HT-29 (cell line): ENCODE results near the gene MORN4. TPM values are rescaled to one million over a fixed set of nuclear protein-coding genes. Genes with fewer than 3 reads are reported as not detected.
A peak's percentile ranks its signal among the peaks of the same experiment; 100 is the strongest.
"Not testable (repeated sequence)": the region's sequence is repeated elsewhere in the genome, so short reads cannot be mapped to it uniquely, and the experiment has no call there.

Experiments used
- DNase-seq: peaks from one replicate; pipeline ENCODE4 v3.0.0-alpha.2; 2015; ENCODE audit warnings: low spot score
- total RNA-seq: library from RNA; depleted of rRNA; stranded (reverse); fragments of >200 nt; shearing (Covaris generic); gene quantifications from 2 replicates; pipeline ENCODE4 v1.2.3, GENCODE V29; 2014

MORN4 gene
- total RNA-seq, 1 experiment from 2014 or later, result 1.2 TPM

- peak; percentile 15 for DNase-seq
Observed at GRCh38 chr10:97640868-97641811, 7.8 kb upstream of the MORN4 start.

- DNase-seq, result peak; percentile 99
Observed at GRCh38 chr10:97640174-97640867, 7.0 kb upstream of the MORN4 start, which contains the start of gene PI4K2A. Gene PI4K2A (plus strand): TSS chr10:97640671. CDS start chr10:97640743, 72 bp downstream.

- not testable (repeated sequence) for DNase-seq
Observed at GRCh38 chr10:97639090-97639489, 5.8 kb upstream of the MORN4 start.

- DNase-seq, result no peak
Observed at GRCh38 chr10:97635577-97635976, 2.3 kb upstream of the MORN4 start.

GRCh38 chr10:97633921-97634320, 621 bp upstream of the MORN4 start:
- no peak for DNase-seq

GRCh38 chr10:97631098-97631497, 2.2 kb downstream of the MORN4 start:
- no peak for DNase-seq

DNA sequence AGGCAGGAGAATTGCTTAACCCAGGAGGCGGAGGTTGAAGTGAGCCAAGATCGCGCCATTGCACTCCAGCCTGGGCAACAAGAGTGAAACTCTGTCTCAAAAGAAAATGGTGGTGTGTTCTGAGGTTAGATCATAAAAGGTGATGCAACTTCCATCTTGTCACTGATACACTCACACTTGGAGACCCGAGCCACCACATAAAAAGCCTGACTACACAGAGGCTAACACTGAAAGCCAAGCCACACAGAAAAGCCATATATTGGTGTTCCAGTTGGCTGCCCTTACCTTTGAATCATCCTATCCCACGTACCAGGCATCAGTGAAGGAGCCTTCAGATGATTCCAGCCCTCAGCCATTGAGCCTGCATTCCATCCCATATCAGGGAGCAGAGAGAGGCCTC, 4.0 kb downstream of the MORN4 start:
- DNase-seq, result no peak

DNA sequence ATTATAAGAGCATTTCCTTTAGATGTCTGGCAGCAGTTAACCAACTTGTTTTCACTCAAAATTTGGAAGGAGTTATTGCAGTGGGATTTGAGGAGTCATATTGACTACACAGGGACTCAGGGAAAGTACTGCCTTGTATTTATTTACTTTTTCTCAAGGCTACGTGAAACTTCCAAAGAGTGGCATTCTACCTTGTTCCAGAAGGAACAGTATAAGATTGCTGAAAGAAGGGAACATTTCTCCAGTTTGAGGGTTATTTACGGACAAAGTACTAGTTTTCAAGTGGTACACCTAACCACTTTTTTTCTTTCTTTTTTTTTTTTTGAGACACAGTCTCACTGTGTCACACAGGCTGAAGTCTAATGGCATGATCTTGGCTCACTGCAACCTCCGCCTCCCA, 5.1 kb downstream of the MORN4 start:
- DNase-seq, result no peak

DNA sequence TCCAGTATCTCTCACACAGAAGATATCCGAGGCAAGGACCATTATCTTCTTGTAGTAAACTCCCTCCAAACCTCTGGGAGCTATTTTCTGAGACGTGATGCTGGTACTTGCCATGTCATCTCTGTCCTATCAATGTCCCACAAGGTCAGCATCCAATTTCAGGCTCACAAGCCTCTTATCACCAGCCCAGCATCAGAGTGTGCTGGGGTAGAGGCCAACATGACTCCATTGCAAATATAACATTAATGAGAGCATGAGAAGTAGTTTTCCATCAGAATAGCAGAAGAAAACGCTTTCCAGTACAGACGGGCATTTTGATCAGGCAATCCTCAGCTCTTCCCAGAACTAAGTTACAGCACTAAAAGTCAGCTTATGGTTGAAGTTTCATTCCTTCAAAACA, 5.6 kb downstream of the MORN4 start:
- DNase-seq, result no peak

GRCh38 chr10:97623277-97623676, 10.0 kb downstream of the MORN4 start:
- DNase-seq, result no peak

DNA sequence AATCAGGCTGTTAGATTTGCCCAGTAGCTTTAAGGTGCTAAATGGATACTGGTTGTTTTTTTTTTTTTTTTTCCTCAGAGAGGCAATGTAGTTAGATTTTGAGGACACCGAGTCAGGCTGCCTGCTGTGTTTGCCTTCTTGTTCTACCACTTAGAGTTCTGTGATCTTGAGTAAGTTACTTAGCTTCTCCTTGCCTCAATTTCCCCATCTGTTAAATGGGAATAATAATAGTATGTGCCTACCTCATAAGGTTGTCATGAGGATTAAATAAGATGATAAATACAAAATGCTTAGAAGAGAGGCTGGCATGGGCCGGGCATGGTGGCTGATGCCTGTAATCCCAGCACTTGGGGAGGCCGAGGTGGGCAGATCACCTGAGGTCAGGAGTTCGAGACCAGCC, 14.6 kb downstream of the MORN4 start:
- no peak for DNase-seq

GRCh38 chr10:97618285-97618684, 15.0 kb downstream of the MORN4 start:
- DNase-seq, result no peak

GRCh38 chr10:97612386-97612785, 20.9 kb downstream of the MORN4 start:
- peak; percentile 76 for DNase-seq

DNA sequence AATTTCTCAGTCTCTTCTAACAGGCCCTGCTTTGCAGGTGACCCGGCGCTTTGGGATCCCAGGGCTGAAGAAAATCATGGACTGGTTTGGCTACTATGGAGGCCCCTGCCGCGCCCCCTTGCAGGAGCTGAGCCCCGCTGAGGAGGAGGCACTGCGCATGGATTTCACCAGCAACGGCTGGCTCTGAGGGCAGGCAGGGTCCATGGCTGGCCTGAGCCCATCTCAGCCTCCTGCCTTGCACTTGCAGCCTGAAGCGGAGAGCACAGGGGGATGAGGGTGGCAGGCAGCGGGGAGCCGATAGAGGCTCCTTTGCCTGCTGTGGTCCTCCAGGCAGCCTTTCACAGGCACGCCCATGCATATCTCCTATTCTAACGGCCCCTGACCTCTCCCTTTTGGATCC, 21.8 kb downstream of the MORN4 start:
- no peak for DNase-seq

- no peak for DNase-seq
Observed at GRCh38 chr10:97608991-97609561, 24.2 kb downstream of the MORN4 start.

- no peak for DNase-seq
Observed at GRCh38 chr10:97607095-97607636, 26.1 kb downstream of the MORN4 start.

DNA sequence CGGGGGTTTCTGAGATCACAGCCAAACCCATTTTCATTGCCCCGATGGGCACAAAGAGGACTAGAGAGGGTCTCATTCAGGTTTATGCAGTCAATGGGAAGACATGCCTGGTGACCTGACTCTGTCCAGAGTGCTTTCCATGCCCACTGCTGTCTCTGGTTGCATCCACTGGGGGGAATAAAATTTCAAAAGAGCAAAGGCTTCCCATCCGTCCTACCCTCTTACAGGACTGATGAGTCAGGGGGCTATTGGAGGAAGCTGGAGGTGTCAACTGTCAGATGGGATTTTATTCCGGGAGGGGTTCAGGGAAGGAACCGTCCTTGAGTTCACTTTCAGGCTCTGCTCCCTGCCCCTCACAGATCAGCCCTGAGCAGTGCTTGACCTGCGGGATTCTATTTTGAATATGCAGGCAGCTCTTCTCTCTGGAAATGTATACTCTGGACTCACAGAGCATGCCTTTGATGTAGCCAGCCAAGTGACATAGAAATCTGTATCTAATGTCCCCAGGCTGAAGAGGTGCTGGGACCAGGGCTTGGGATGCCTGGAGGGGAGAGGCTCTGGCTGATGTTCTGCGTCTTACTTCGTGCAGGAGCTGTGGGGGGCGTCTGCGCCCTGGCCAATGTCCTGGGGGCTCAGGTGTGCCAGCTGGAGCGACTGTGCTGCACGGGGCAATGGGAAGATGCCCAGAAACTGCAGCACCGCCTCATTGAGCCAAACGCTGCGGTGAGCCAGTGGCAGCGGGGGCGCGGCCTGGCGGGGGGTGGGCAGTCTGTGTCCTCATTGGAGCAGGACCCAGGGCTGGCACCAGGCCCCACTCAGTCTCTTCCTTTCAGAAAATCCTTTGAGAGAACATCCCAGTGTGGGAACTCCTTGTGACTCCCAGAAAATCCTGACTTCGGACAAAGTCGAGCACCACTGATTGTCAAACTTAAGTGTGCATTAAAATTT, 31.8 kb downstream of the MORN4 start:
- no peak for DNase-seq

DNA sequence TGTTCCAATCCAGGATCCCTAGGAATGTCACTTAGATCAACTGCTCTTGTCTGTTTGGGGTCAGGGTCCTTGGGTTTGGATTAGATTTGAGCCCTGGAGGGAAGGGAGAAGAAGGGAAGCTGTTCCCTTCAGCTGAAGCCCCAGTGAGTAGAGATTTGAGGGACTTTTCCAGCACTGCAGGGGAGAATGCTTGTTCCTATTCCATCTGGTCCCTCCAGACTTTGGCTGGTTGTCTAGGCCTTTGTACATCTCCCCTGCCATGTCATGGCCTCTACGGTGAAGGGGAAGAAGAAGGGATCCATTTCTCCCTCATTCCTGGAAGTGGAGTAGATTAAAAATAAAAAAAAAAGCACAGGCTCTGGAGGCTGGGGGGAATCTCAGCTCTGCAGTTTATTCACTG, 32.7 kb downstream of the MORN4 start:
- no peak for DNase-seq

- no peak for DNase-seq
Observed at GRCh38 chr10:97599272-97599619, 34.1 kb downstream of the MORN4 start.

DNA sequence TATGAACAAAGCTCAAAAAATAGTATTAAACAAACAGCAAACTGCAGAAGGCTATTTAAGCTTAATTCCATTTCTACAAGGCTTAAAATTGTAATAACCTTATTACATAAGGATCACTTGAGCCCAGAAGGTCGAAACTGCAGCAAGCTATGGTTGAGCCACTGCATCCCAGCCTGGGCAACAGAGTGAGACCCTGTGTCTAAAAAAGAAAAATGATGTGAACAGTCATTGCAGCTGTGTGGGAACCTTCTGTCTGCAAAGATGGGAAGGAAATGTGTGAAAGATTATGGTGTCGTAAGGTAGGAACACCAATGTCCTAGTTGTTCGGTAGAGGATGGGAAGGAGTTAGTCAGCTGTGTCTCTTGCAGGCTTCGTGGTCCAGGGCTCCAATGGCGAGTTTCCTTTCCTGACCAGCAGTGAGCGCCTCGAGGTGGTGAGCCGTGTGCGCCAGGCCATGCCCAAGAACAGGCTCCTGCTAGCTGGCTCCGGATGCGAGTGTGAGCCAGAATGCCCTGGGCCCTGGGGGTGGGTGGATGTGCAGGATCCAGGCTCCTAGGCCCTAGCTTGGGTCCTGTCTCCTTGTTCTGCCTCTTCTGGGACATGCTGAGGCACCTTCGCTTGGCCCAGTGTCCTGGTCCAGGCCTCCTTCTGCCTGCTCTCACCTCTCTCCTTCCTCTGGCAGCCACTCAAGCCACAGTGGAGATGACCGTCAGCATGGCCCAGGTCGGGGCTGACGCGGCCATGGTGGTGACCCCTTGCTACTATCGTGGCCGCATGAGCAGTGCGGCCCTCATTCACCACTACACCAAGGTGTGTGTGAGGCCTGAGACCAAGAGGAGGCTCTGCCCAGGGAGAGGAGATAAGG, 34.7 kb downstream of the MORN4 start:
- DNase-seq, result no peak
